ENCODE measurements around the gene FAM9C. TPM values are rescaled to one million over a fixed set of nuclear protein-coding genes. Genes with fewer than 3 reads are reported as not detected.

The FAM9C gene
- total and polyA plus RNA-seq, 2 donors (not counting 3 experiments of a cell fraction or from before 2014, with no cell fraction given) = not detected

DNA sequence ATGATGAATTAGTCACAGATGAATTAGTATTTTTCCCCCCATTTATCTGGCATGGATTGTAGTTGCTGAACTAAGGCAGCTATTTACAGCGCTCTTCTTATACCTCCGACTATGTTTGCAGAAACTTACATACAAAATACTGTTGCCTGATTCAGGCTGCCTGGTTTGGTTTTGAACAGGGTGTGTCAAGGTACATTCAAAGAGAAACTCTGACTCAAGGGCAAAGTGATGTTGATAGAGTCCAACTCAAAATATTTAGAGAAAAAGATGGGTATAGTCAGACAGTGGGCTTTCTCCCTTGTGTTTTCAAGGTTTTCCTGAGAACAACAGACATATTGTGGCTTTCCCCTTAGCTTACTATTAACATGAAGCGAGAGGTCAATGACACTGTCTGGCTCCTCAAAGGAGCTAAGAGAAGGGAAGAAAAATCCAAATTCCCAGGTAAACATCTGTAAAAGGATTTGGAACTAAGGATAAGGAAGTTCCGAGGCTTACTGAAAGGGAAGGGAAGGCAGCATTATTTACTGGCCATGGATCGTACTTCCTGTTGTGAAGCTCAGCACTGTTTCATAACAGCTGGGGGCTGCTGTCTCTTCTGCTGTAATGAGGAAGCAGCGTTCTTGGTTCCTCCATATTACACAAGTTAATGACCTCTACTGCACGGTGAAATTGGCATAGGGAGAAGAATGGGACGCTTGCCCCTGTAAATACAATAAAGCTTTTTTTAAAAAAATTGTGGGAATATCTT is 30.9 kb downstream of the FAM9C start:
- no peaks in the 10 kb centered on the region for H3K9me1 ChIP-seq (replicated peaks; ENCODE audit: control insufficient read depth, extremely low read depth, insufficient read depth, low read length)
- H3K4me1 ChIP-seq (ENCODE audit: control insufficient read depth, extremely low read depth, insufficient read depth, low read length) = peaks cover 3% of the 10 kb centered on the region
- dilution Hi-C loops (cut with MboI; ENCODE audit: extremely low pct_ligation_motif_present, low sequenced_read_pairs) = no loop called here
- H2AFZ ChIP-seq (ENCODE audit: low read depth, low read length) = no peak overlapping the region
- H3K79me2 ChIP-seq (ENCODE audit: control insufficient read depth, insufficient read depth, low read length) = no peaks in the 10 kb centered on the region
- FAIRE-seq (no peak), DNase-seq (ENCODE audit: low read depth, low spot score) (no peak)
- no peaks in the 10 kb centered on the region for H3K27me3 ChIP-seq (ENCODE audit: control insufficient read depth in 2 of 2, insufficient read depth in 2 of 2, low read length in 2 of 2)
- intact Hi-C loops (cut with micrococcal nuclease) = no loop called here
- H3K9ac ChIP-seq (replicated peaks; ENCODE audit: extremely low read depth, insufficient read depth, low read length) = no peak overlapping the region
- no peaks in the 10 kb centered on the region for H3K9me3 ChIP-seq (replicated peaks; ENCODE audit: control insufficient read depth, insufficient read depth, low read length)
- BruUV-seq (replicated peaks) = no TSS peak
- ChIA-PET CTCF (no interaction called here), POLR2A (no interaction called here)
- no peak for TF ChIP-seq MYC (IDR thresholded peaks at IDR 0.05; ENCODE audit: low read depth, low read length)
- TF ChIP-seq GATA2 (IDR thresholded peaks at IDR 0.05; ENCODE audit: insufficient read depth, insufficient read length, low read depth, low read length) = no peak
- TF ChIP-seq MAX (IDR thresholded peaks at IDR 0.05; ENCODE audit: insufficient read depth, insufficient read length) = no peak
- TF ChIP-seq, protein P1, sequence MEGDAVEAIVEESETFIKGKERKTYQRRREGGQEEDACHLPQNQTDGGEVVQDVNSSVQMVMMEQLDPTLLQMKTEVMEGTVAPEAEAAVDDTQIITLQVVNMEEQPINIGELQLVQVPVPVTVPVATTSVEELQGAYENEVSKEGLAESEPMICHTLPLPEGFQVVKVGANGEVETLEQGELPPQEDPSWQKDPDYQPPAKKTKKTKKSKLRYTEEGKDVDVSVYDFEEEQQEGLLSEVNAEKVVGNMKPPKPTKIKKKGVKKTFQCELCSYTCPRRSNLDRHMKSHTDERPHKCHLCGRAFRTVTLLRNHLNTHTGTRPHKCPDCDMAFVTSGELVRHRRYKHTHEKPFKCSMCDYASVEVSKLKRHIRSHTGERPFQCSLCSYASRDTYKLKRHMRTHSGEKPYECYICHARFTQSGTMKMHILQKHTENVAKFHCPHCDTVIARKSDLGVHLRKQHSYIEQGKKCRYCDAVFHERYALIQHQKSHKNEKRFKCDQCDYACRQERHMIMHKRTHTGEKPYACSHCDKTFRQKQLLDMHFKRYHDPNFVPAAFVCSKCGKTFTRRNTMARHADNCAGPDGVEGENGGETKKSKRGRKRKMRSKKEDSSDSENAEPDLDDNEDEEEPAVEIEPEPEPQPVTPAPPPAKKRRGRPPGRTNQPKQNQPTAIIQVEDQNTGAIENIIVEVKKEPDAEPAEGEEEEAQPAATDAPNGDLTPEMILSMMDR (IDR thresholded peaks at IDR 0.05; ENCODE audit: extremely low read depth in 1 of 2, insufficient read depth in 1 of 2, low read depth in 1 of 2, low read length in 2 of 2) = no peak
- no peak for TF ChIP-seq JUN (IDR thresholded peaks at IDR 0.05; ENCODE audit: borderline replicate concordance, insufficient read depth, insufficient read length, low read depth)
- no peak for TF ChIP-seq POLR2AphosphoS5 (IDR thresholded peaks at IDR 0.05; ENCODE audit: insufficient read depth, low read depth, low read length)
- TF ChIP-seq POLR2A (IDR thresholded peaks at IDR 0.05; ENCODE audit: low read depth, low read length) = no peak
- no peak for TF ChIP-seq FOS (IDR thresholded peaks at IDR 0.05; ENCODE audit: borderline replicate concordance, insufficient read depth, low read length)
- no peak for TF ChIP-seq EZH2 (IDR thresholded peaks at IDR 0.05; ENCODE audit: borderline replicate concordance, low read depth, low read length, severe bottlenecking)
- no peak overlapping the region for H3K4me3 ChIP-seq (replicated peaks in 1 of 3; ENCODE audit: insufficient read depth in 1 of 3, low read depth in 1 of 3, low read length in 3 of 3)
- no peaks in the 10 kb centered on the region for H4K20me1 ChIP-seq (replicated peaks; ENCODE audit: control insufficient read depth, extremely low read depth, insufficient read depth, low read length)
- no peaks in the 10 kb centered on the region for H3K36me3 ChIP-seq (ENCODE audit: control insufficient read depth in 2 of 2, extremely low read depth in 1 of 2, insufficient read depth in 2 of 2, low read length in 2 of 2)
- no peak overlapping the region for H3K27ac ChIP-seq (ENCODE audit: insufficient read depth, low read depth, low read length)
- H3K4me2 ChIP-seq (ENCODE audit: insufficient read depth, low read length) = no peak overlapping the region

Data from endothelial cell of umbilical vein (primary cell).